ENCODE data around the gene CALU. TPM values are rescaled to one million over a fixed set of nuclear protein-coding genes. Genes with fewer than 3 reads are reported as not detected.

Gene CALU
- total RNA-seq, 1 donor from 2014 or later: 280 TPM

DNA sequence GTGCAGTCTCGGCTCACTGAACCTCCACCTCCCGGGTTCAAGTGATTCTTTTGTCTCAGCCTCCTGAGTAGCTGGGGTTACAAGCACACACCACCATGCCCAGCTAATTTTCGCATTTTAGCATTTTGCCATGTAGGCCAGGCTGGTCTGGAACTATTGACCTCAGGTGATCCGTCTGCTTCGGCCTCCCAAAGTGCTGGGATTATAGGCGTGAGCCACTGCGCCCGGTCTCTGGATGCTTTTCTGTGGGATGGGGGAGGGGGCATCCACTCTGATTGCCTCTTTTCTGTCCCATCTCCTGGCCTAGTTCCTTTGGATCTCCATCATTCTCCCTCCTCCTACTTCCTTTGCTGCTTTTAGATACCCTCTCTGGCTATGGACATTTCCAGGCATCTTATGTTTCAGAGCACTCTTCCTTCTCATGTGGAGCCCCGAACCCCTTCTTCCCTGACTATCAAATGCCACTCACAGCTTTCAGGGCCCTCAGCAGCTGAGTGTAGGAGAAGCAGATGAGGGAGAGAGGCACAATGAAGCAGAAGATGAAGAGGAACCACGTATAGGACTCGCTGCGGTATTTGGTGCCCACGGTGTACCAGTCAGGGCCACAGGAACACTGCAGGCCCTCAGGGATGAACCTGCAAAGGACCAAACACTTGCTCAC is 35.0 kb downstream of the CALU start:
- peaks cover 4% of the 10 kb centered on the region for H3K36me3 ChIP-seq (ENCODE audit: control insufficient read depth, insufficient read depth, low read length)
- no peaks in the 10 kb centered on the region for H3K27me3 ChIP-seq (ENCODE audit: control insufficient read depth, insufficient read depth, low read length)
- FAIRE-seq (no peak), DNase-seq (ENCODE audit: low read depth) (no peak)
- TF ChIP-seq, protein P1, sequence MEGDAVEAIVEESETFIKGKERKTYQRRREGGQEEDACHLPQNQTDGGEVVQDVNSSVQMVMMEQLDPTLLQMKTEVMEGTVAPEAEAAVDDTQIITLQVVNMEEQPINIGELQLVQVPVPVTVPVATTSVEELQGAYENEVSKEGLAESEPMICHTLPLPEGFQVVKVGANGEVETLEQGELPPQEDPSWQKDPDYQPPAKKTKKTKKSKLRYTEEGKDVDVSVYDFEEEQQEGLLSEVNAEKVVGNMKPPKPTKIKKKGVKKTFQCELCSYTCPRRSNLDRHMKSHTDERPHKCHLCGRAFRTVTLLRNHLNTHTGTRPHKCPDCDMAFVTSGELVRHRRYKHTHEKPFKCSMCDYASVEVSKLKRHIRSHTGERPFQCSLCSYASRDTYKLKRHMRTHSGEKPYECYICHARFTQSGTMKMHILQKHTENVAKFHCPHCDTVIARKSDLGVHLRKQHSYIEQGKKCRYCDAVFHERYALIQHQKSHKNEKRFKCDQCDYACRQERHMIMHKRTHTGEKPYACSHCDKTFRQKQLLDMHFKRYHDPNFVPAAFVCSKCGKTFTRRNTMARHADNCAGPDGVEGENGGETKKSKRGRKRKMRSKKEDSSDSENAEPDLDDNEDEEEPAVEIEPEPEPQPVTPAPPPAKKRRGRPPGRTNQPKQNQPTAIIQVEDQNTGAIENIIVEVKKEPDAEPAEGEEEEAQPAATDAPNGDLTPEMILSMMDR (IDR thresholded peaks at IDR 0.05; ENCODE audit: insufficient read depth, low read length, severe bottlenecking): no peak
- no peak overlapping the region for H3K4me3 ChIP-seq (ENCODE audit: low read depth, low read length)

DNA sequence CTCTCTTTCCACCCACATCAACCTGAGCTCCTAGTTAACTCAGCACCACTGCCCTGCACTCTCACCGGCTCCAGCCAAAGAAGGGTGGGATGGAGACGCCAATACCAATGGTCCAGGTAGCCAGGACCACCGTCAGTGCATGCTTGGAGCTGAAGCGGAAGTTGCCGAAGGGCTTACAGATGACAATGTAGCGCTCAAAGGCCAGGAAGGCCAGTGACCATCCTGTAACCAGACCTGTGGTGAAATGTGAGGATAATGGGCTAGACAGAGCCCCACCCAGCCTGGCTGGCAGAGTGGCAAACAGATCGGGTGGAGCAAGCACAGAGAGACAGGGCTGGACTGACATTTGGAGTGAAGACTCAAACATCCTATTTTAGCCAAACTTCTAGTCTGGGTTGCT is 35.8 kb downstream of the CALU start:
- H3K4me3 ChIP-seq (ENCODE audit: low read depth, low read length): no peak overlapping the region
- DNase-seq (ENCODE audit: low read depth): no peak
- no peak for FAIRE-seq
- no peaks in the 10 kb centered on the region for H3K27me3 ChIP-seq (ENCODE audit: control insufficient read depth, insufficient read depth, low read length)
- H3K36me3 ChIP-seq (ENCODE audit: control insufficient read depth, insufficient read depth, low read length): peaks cover 4% of the 10 kb centered on the region
- TF ChIP-seq, protein P1 (IDR thresholded peaks at IDR 0.05; ENCODE audit: insufficient read depth, low read length, severe bottlenecking): no peak

DNA sequence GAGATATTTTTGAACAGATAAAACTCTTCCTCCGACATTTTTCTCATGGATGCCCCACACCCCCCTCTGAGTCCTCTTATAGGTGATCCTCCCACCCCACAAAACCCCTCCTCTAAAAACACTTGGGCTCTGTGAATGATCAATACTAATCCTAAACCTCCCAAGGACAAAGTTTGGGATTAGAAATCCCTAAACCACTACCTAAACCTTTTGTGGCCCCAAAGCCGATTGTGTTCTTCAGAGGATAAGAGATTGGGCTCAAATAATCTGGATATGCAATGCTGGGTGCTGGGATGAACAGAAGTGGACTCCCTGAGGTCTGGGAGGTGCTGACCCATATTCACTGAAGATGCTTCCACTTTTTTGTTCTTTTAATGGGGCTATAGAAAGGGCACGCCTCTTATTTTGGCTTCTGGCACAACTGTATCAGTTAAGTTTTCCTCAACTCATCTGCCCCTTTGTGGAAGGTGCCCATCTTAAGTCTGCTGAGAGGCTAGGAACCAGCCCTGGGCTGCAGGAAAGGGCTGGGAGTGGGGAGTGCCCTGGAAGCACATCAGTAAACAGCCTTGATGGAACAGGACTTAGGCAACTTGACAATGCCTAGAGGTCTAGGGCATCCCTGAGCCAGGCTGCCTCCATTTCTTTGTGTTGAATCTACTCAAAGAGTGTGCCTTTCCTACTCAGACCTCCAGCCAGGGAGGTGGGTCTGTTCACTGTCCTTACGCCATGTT is 36.8 kb downstream of the CALU start, which contains the start of gene OPN1SW:
TSS of gene OPN1SW (minus strand) at position 51 of the 731 bp plus-strand sequence. CDS start at position 38, 13 bp downstream.
- FAIRE-seq (no peak), DNase-seq (ENCODE audit: low read depth) (no peak)
- Histone ChIP-seq H3K4me3 (ENCODE audit: low read depth, low read length) (no peak within 1 kb of the TSS), H3K27me3 (ENCODE audit: control insufficient read depth, insufficient read depth, low read length) (no peaks in the 10 kb centered on the region), H3K36me3 (ENCODE audit: control insufficient read depth, insufficient read depth, low read length) (no peaks in the 10 kb centered on the region)
- TF ChIP-seq, protein P1 (IDR thresholded peaks at IDR 0.05; ENCODE audit: insufficient read depth, low read length, severe bottlenecking): no peak

DNA sequence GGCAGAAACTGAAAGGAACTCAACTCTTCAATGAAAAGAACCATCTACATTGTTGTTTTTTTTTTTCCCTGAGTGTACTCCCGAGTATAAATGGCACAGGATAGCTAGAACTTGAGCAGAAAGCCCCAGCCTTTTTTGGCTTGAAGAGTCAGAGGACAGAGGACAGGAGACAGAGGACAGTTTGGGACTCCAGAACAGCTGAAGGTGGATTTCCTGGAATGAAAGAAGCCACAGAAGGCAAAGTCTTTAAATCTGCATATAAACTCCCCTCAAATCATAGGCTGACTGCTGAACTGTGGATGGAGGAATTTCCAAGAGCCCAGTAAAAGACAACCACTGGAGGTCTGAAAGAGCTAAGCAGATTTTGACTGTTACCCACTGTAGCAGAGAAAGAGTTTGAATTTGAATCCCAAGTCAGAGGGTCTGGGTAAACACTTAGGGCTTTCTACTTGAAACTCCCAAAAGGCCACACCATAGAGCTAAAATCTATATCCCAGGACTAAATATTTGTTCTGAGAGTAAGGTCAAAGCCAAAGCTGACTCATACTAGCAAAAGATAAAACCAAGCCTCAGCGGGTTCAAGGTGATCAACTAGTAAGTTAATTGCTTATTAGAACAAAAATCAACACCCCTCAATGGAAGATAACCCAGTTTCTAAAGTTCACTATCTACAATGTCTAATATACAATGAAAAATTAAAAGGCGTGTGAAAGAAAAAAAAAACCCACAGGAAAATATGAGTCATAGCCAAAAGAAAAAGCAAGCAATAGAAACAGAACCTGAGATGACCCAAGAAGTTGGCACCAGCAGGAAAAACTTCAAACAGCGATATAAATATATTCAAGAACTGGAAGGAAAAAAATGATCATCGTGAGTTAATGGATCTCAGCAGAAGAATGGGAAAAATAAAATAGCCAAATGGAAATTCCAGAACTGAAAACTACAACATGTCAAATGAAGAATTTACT is 38.3 kb downstream of the CALU start:
- no peak overlapping the region for H3K4me3 ChIP-seq (ENCODE audit: low read depth, low read length)
- no peak for DNase-seq (ENCODE audit: low read depth)
- no peak for FAIRE-seq
- H3K27me3 ChIP-seq (ENCODE audit: control insufficient read depth, insufficient read depth, low read length): no peaks in the 10 kb centered on the region
- H3K36me3 ChIP-seq (ENCODE audit: control insufficient read depth, insufficient read depth, low read length): no peaks in the 10 kb centered on the region
- TF ChIP-seq, protein P1 (IDR thresholded peaks at IDR 0.05; ENCODE audit: insufficient read depth, low read length, severe bottlenecking): no peak

DNA sequence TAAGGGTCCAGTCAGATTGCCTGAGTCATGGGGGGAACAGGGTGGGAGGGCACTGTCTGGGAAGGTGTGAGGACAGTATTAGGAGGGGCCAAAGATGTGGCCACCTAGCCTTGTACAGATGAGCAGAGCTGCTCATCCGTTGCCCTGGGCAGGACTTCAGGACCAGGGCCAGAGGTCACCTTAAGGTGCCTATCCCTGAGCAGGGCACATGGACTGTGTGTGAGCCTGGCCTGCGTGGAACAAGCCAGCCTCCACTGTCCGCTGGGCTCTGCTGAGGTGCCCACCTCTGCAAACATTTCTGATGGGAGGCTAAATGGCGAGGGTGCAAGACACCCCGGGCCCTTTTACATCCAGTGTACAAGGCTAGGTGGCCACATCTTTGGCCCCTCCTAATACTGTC is 39.8 kb downstream of the CALU start:
- TF ChIP-seq, protein P1 (IDR thresholded peaks at IDR 0.05; ENCODE audit: insufficient read depth, low read length, severe bottlenecking): no peak
- no peaks in the 10 kb centered on the region for H3K27me3 ChIP-seq (ENCODE audit: control insufficient read depth, insufficient read depth, low read length)
- no peak overlapping the region for H3K4me3 ChIP-seq (ENCODE audit: low read depth, low read length)
- no peak for DNase-seq (ENCODE audit: low read depth)
- no peaks in the 10 kb centered on the region for H3K36me3 ChIP-seq (ENCODE audit: control insufficient read depth, insufficient read depth, low read length)
- FAIRE-seq: no peak

Measured in bronchial epithelial cell (primary cell).